A673 (cell line): ENCODE measurements around the gene WNK2.

Source experiments
- EZH2 ChIP-seq: fragments of 200-600 bp; sonication (generic); IDR thresholded peaks from 2 replicates; pipeline ENCODE4 v1.6.1; 2017; ENCODE audit warnings: borderline replicate concordance, low read depth, mild to moderate bottlenecking, mixed read lengths, antibody characterized with exemption, low read length; ENCODE audit not compliant: poor library complexity, severe bottlenecking
- TF ChIP-seq, protein P1 (sequence below): fragments of 300-800, 200-600 bp; sonication (generic); conservative IDR thresholded peaks from 2 replicates; pipeline ENCODE4 v1.5.1; 2017; ENCODE audit warnings: low read depth, mild to moderate bottlenecking, antibody characterized with exemption, low read length, moderate library complexity, mixed read lengths

DNA sequence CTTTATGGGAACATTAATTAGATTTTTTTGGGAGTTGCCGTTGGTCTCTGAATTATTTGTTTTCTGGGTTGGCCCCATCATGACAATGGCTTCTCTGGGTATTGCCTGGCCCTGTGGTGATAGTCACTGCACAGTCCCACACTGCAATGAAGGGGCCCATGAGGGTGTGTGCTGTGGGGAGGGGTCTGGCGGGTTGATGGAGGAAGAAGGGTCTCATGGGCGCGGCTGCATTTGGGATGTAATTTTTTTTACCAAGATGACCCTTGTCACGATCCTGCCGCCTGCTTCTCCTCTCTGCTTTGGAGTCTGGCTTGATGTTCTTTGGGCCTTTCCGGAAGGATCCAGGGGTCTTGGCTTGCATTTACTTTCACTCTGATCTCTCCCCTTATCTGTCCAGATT, 44.1 kb downstream of the WNK2 start:
- TF ChIP-seq, protein P1, sequence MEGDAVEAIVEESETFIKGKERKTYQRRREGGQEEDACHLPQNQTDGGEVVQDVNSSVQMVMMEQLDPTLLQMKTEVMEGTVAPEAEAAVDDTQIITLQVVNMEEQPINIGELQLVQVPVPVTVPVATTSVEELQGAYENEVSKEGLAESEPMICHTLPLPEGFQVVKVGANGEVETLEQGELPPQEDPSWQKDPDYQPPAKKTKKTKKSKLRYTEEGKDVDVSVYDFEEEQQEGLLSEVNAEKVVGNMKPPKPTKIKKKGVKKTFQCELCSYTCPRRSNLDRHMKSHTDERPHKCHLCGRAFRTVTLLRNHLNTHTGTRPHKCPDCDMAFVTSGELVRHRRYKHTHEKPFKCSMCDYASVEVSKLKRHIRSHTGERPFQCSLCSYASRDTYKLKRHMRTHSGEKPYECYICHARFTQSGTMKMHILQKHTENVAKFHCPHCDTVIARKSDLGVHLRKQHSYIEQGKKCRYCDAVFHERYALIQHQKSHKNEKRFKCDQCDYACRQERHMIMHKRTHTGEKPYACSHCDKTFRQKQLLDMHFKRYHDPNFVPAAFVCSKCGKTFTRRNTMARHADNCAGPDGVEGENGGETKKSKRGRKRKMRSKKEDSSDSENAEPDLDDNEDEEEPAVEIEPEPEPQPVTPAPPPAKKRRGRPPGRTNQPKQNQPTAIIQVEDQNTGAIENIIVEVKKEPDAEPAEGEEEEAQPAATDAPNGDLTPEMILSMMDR, result no peak
- TF ChIP-seq EZH2, result no peak
